Stimulated activated naive CD8-positive, alpha-beta T cell treated with anti-CD3 and anti-CD28 coated beads, Interleukin-15, Interleukin-2, amounts not matched to agents 100 U/mL and 50 U/mL, for 24 hours (primary cell): ENCODE data around the gene PCSK7.

Experiments
- ATAC-seq: fragments of 150-1000 bp; cut with Tn5 transposase; one replicate; pipeline ENCODE4 v1.10.0; 2021
- DNase-seq: peaks from one replicate; pipeline ENCODE4 v3.0.0; 2021

The PCSK7 gene

GRCh38 chr11:117230999-117231841 is 653 bp downstream of the PCSK7 start:
- no peak for ATAC-seq
- peak; percentile 12 for DNase-seq

GRCh38 chr11:117230286-117230961 is 1.4 kb downstream of the PCSK7 start:
- ATAC-seq: peak; percentile 68
- DNase-seq: peak; percentile 60

GRCh38 chr11:117229931-117230285 is 2.0 kb downstream of the PCSK7 start:
- DNase-seq (no peak), ATAC-seq (peak; percentile 1)

GRCh38 chr11:117229411-117229810 is 2.5 kb downstream of the PCSK7 start:
- ATAC-seq: no peak

GRCh38 chr11:117228091-117228490 is 3.8 kb downstream of the PCSK7 start:
- DNase-seq: no peak
- no peak for ATAC-seq

More at GRCh38 chr11:117229411-117229810, 2.5 kb downstream of the PCSK7 start:
- DNase-seq: no peak

- ATAC-seq (peak; percentile 37), DNase-seq (no peak)
Measured at GRCh38 chr11:117226388-117227385, 5.2 kb downstream of the PCSK7 start.

- ATAC-seq (no peak), DNase-seq (no peak)
Measured at GRCh38 chr11:117225553-117226170, 6.2 kb downstream of the PCSK7 start.

GRCh38 chr11:117223741-117224689 is 7.9 kb downstream of the PCSK7 start:
- ATAC-seq (no peak), DNase-seq (no peak)

- no peak for DNase-seq
- no peak for ATAC-seq
Measured at GRCh38 chr11:117222991-117223740, 8.7 kb downstream of the PCSK7 start.

GRCh38 chr11:117221775-117222517 is 9.9 kb downstream of the PCSK7 start:
- no peak for DNase-seq
- ATAC-seq: no peak

- DNase-seq: peak; percentile 1
- ATAC-seq: no peak
Measured at GRCh38 chr11:117220999-117221774, 10.7 kb downstream of the PCSK7 start.

GRCh38 chr11:117220568-117220967 is 11.3 kb downstream of the PCSK7 start:
- DNase-seq (no peak), ATAC-seq (no peak)

GRCh38 chr11:117219995-117220394 is 11.9 kb downstream of the PCSK7 start:
- ATAC-seq: no peak
- DNase-seq: no peak

- no peak for ATAC-seq
- DNase-seq: no peak
Measured at GRCh38 chr11:117219455-117219854, 12.4 kb downstream of the PCSK7 start.

GRCh38 chr11:117219001-117219400 is 12.9 kb downstream of the PCSK7 start:
- ATAC-seq (no peak), DNase-seq (no peak)

- ATAC-seq: no peak
- no peak for DNase-seq
Measured at GRCh38 chr11:117218133-117218915, 13.5 kb downstream of the PCSK7 start.
